Measurements from ENCODE around the gene IL16. TPM values are rescaled to one million over a fixed set of nuclear protein-coding genes. Genes with fewer than 3 reads are reported as not detected.
"Not testable (repeated sequence)": the region's sequence is repeated elsewhere in the genome, so short reads cannot be mapped to it uniquely, and the experiment has no call there.

IL16 gene
- polyA plus RNA-seq, 1 donor = 8.1 TPM

DNA sequence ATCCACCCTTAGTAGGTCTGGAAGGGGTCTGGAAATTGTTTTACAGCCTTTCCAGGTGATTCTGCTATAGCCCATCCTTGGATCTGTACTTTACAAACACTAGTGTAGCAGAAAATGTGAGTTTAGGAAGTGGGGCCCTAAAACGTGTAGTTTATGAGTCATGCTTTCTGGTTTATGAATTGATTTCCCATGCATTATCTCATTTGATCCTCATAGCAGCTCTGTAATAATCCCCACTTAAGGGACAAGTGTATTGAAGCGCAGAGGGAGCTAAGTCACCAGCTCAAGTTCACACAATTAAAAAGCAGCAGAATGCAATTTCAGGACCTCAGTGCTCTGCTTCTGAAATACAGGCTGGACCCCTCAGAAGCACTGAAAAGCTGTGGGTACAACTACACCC, 149.9 kb downstream of the IL16 start:
- WGBS (ENCODE audit: insufficient coverage, low lambda C conversion rate) = no CpG with 5 or more reads among the region's 2 CpGs
- H3K4me3 ChIP-seq (ENCODE audit: low read length) = no peak overlapping the region

DNA sequence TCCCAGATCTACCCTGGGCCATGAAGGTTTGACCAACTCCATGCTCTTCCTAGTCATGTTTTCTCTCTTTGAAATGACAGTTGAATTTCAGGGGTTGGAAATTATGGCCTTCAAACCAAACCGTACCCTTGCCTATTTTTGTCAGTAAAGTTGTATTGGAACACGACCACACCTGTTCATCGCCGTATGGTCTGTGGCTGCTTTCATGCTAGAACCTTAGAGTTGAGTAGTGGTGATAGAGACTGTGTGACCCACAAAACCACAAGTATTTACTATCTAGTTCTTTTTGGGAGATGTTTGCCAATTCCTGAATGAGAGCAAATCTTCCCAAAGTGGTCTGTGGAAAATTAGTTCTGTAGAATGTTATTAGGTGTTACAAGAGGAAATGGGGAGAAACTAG, 151.2 kb downstream of the IL16 start:
- Histone ChIP-seq H3K36me3 (ENCODE audit: control insufficient read depth, insufficient read depth, low read length) (no peaks in the 10 kb centered on the region), H3K27me3 (ENCODE audit: control insufficient read depth, insufficient read depth, low read length) (no peaks in the 10 kb centered on the region), H3K4me1 (ENCODE audit: control insufficient read depth, insufficient read depth, low read length) (no peaks in the 10 kb centered on the region), H3K27ac (ENCODE audit: low read length) (no peak overlapping the region), H3K4me3 (ENCODE audit: low read length) (no peak overlapping the region), H3K9me3 (ENCODE audit: control insufficient read depth, low read depth, low read length) (no peaks in the 10 kb centered on the region)
- WGBS (ENCODE audit: insufficient coverage, low lambda C conversion rate) = no CpG with 5 or more reads among the region's 4 CpGs
- DNase-seq = no peak

More for the DNA sequence above, 149.9 kb downstream of the IL16 start:
- Histone ChIP-seq H3K36me3 (ENCODE audit: control insufficient read depth, insufficient read depth, low read length) (no peaks in the 10 kb centered on the region), H3K4me1 (ENCODE audit: control insufficient read depth, insufficient read depth, low read length) (no peaks in the 10 kb centered on the region), H3K27ac (ENCODE audit: low read length) (no peak overlapping the region), H3K9me3 (ENCODE audit: control insufficient read depth, low read depth, low read length) (no peaks in the 10 kb centered on the region), H3K27me3 (ENCODE audit: control insufficient read depth, insufficient read depth, low read length) (no peaks in the 10 kb centered on the region)
- no peak for DNase-seq

DNA sequence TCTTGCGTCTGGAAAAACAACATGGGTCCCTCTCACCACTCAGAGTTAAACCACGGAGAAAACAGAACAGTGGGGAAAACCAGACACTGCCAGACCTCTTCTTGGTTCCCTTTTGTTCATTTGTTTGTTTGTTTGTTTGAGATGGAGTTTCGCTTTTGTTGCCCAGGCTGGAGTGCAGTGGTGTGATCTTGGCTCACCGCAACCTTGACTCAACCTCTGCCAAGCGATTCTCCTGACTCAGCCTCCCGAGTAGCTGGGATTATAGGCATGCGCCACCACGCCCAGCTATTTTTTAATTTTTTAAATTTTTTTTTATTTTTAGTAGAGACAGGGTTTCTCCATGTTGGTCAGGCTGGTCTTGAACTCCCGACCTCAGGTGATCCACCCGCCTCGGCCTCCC, 152.0 kb downstream of the IL16 start:
- H3K4me1 ChIP-seq (ENCODE audit: control insufficient read depth, insufficient read depth, low read length); H3K27me3 ChIP-seq (ENCODE audit: control insufficient read depth, insufficient read depth, low read length); H3K36me3 ChIP-seq (ENCODE audit: control insufficient read depth, insufficient read depth, low read length); H3K27ac ChIP-seq (ENCODE audit: low read length); DNase-seq; H3K4me3 ChIP-seq (ENCODE audit: low read length); H3K9me3 ChIP-seq (ENCODE audit: control insufficient read depth, low read depth, low read length): not testable (repeated sequence)
- 100% methylated on average over 2 of the region's 11 CpGs for WGBS (ENCODE audit: insufficient coverage, low lambda C conversion rate)

DNA sequence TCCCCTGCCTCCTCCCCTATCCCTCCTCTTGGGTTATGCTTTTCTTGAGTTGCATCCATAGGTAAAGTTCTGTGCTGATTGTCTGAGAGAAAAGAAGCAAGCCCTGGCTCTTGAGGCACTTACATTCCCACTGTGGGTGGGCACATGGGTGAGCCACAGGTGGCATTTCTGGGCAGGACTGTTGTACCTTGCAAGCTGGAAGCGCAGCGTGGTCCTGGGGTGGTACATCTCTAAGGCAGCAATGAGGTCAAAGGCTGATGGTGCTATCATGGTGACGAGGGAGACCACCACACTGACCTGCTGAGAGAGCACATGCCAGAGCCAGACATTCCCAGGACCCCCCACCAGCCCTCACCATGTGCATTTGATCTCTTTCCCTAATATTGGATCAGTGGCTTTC, 152.6 kb downstream of the IL16 start:
- WGBS (ENCODE audit: insufficient coverage, low lambda C conversion rate) = no CpG with 5 or more reads among the region's 3 CpGs
- Histone ChIP-seq H3K27me3 (ENCODE audit: control insufficient read depth, insufficient read depth, low read length) (no peaks in the 10 kb centered on the region), H3K27ac (ENCODE audit: low read length) (no peak overlapping the region), H3K36me3 (ENCODE audit: control insufficient read depth, insufficient read depth, low read length) (no peaks in the 10 kb centered on the region), H3K4me3 (ENCODE audit: low read length) (no peak overlapping the region), H3K4me1 (ENCODE audit: control insufficient read depth, insufficient read depth, low read length) (no peaks in the 10 kb centered on the region), H3K9me3 (ENCODE audit: control insufficient read depth, low read depth, low read length) (no peaks in the 10 kb centered on the region)
- no peak for DNase-seq

DNA sequence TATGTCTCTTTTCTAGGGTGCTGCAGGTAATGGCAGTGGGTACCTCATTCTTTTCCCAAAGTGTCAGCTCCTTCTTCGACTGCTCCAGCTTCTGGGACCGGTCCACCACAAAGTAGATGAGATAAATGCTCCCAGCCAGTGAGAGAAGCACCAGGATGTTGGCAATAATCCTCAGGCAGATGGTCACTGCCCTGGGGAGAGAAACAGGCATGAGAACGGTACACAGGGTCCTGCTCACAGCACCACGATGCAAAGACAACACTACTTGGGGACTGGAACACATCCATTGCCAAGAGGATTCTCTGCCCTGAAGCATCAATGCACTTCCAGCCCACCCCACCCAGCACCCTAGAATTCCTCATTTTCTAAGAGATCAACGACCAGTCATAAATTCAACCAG, 155.0 kb downstream of the IL16 start:
- no CpG with 5 or more reads among the region's 5 CpGs for WGBS (ENCODE audit: insufficient coverage, low lambda C conversion rate)
- Histone ChIP-seq H3K4me3 (ENCODE audit: low read length) (no peak overlapping the region), H3K27me3 (ENCODE audit: control insufficient read depth, insufficient read depth, low read length) (no peaks in the 10 kb centered on the region), H3K27ac (ENCODE audit: low read length) (no peak overlapping the region), H3K4me1 (ENCODE audit: control insufficient read depth, insufficient read depth, low read length) (no peaks in the 10 kb centered on the region), H3K36me3 (ENCODE audit: control insufficient read depth, insufficient read depth, low read length) (no peaks in the 10 kb centered on the region), H3K9me3 (ENCODE audit: control insufficient read depth, low read depth, low read length) (no peaks in the 10 kb centered on the region)
- DNase-seq = no peak

DNA sequence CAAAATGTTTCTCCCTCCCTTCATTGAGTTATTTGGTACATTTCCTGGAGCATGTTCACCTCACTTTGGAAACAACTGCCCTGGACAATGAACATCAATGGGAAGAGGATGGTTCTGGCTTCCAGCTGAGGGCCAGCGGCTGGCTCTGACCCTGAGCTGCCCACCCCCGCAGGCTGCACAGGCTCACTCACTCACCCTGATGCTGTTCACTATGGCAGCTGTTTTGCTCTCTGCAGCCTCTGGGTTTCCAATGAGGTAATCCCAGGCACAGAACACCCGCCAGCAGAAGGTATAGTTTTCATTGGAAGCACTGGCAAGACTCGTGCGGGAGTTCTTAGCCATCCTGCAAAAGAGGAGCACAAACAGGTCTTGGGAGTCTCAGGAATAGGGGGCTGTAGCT, 159.6 kb downstream of the IL16 start:
- H3K36me3 ChIP-seq (ENCODE audit: control insufficient read depth, insufficient read depth, low read length) = no peaks in the 10 kb centered on the region
- H3K27ac ChIP-seq (ENCODE audit: low read length) = no peak overlapping the region
- H3K4me1 ChIP-seq (ENCODE audit: control insufficient read depth, insufficient read depth, low read length) = no peaks in the 10 kb centered on the region
- H3K4me3 ChIP-seq (ENCODE audit: low read length) = no peak overlapping the region
- no peaks in the 10 kb centered on the region for H3K27me3 ChIP-seq (ENCODE audit: control insufficient read depth, insufficient read depth, low read length)
- no peak for DNase-seq
- H3K9me3 ChIP-seq (ENCODE audit: control insufficient read depth, low read depth, low read length) = no peaks in the 10 kb centered on the region
- no CpG with 5 or more reads among the region's 5 CpGs for WGBS (ENCODE audit: insufficient coverage, low lambda C conversion rate)

DNA sequence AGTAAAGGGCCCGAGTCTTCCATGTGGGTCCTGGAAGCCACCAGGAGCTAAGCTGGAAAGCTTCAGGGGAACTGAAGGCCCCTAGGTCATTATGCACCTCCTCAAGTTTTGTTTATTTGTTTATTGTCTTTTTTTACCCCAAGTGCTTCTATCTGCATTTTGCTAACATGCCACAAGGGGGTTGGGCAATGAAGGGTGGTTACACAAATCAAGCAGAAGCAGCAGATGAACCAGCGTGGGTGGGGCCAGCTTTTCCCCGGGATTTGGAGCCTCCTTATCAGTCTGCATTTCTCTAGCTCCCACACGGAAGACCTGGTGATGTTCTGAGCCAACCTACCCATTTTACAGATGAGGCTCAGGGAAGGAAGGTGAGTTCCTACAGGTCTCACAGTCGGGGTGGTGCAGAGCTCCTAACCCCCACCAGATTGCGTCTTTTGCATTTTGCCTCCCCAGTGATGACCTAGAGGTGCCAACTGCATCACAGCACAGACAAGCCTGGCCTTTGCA, 160.6 kb downstream of the IL16 start:
- no peaks in the 10 kb centered on the region for H3K36me3 ChIP-seq (ENCODE audit: control insufficient read depth, insufficient read depth, low read length)
- no peaks in the 10 kb centered on the region for H3K9me3 ChIP-seq (ENCODE audit: control insufficient read depth, low read depth, low read length)
- no peaks in the 10 kb centered on the region for H3K27me3 ChIP-seq (ENCODE audit: control insufficient read depth, insufficient read depth, low read length)
- H3K4me1 ChIP-seq (ENCODE audit: control insufficient read depth, insufficient read depth, low read length) = no peaks in the 10 kb centered on the region
- DNase-seq = no peak
- no peak overlapping the region for H3K27ac ChIP-seq (ENCODE audit: low read length)
- no peak overlapping the region for H3K4me3 ChIP-seq (ENCODE audit: low read length)
- WGBS (ENCODE audit: insufficient coverage, low lambda C conversion rate) = no CpG with 5 or more reads among the region's 6 CpGs

DNA sequence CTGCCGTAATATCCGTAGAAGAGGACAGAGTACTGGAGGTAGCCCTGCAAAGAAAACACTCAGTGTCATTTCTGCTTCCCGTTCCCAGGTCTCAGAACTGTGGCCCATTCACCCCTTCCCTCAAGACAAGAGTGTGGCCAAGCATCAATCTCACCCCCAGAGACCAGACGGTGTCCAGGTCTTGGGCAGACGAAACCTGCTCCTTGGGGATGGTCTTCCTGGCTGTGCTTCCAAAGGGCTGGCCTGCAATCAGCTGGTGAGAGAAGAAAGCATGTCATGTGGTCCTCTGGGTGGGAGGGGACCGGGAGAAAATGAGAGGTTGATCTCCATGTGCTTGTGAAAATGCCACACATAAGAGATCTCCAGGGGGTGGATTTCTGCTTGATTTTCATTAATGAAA, 161.6 kb downstream of the IL16 start:
- no peak for DNase-seq
- Histone ChIP-seq H3K4me1 (ENCODE audit: control insufficient read depth, insufficient read depth, low read length) (no peaks in the 10 kb centered on the region), H3K27me3 (ENCODE audit: control insufficient read depth, insufficient read depth, low read length) (no peaks in the 10 kb centered on the region), H3K36me3 (ENCODE audit: control insufficient read depth, insufficient read depth, low read length) (no peaks in the 10 kb centered on the region), H3K9me3 (ENCODE audit: control insufficient read depth, low read depth, low read length) (no peaks in the 10 kb centered on the region), H3K4me3 (ENCODE audit: low read length) (no peak overlapping the region), H3K27ac (ENCODE audit: low read length) (no peak overlapping the region)
- no CpG with 5 or more reads among the region's 6 CpGs for WGBS (ENCODE audit: insufficient coverage, low lambda C conversion rate)

DNA sequence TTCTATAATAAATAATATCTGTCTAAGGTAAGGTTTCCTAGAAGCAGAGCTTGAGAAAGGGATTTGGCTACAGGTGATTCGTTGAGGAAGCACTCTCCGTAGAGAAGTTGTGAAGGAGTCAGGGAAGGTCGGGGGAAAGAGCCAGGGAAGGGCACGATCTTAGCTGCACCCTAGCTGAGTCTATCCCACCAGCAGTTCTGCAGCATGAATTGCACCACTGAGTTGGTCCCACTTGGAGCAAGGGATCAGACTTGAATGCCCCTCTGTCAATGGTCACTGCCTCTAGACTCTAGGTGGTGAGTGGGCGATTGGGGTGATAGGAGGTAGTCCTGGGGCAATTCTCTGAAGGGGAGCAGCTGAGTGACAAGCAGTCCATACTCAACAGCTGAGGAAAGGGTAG, 163.8 kb downstream of the IL16 start:
- DNase-seq = no peak
- Histone ChIP-seq H3K27ac (ENCODE audit: low read length) (no peak overlapping the region), H3K27me3 (ENCODE audit: control insufficient read depth, insufficient read depth, low read length) (no peaks in the 10 kb centered on the region), H3K4me3 (ENCODE audit: low read length) (no peak overlapping the region), H3K9me3 (ENCODE audit: control insufficient read depth, low read depth, low read length) (no peaks in the 10 kb centered on the region), H3K36me3 (ENCODE audit: control insufficient read depth, insufficient read depth, low read length) (no peaks in the 10 kb centered on the region), H3K4me1 (ENCODE audit: control insufficient read depth, insufficient read depth, low read length) (no peaks in the 10 kb centered on the region)
- WGBS (ENCODE audit: insufficient coverage, low lambda C conversion rate) = no CpG with 5 or more reads among the region's 5 CpGs

DNA sequence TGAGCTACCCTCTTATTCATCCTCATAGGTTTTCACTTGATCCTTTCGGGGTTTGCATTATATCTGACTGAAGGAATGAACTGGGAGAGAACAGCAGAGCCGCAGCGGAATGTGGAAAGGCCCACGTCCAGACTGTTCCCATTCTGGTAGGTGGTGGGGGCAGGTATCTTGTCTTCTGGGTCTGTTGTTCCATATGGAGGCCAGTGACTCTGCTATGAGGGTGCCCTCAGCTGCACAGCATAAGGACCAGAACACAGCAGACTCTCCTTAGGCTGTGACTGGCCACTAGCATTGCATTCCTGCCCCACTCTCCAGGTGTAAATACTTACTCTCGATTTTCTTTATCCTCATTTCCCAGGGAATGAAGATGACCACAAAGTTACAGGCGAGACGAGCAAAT, 165.2 kb downstream of the IL16 start:
- H3K9me3 ChIP-seq (ENCODE audit: control insufficient read depth, low read depth, low read length) = no peaks in the 10 kb centered on the region
- H3K27me3 ChIP-seq (ENCODE audit: control insufficient read depth, insufficient read depth, low read length) = no peaks in the 10 kb centered on the region
- no peak overlapping the region for H3K4me3 ChIP-seq (ENCODE audit: low read length)
- H3K27ac ChIP-seq (ENCODE audit: low read length) = no peak overlapping the region
- H3K4me1 ChIP-seq (ENCODE audit: control insufficient read depth, insufficient read depth, low read length) = no peaks in the 10 kb centered on the region
- H3K36me3 ChIP-seq (ENCODE audit: control insufficient read depth, insufficient read depth, low read length) = no peaks in the 10 kb centered on the region
- no peak for DNase-seq
- no CpG with 5 or more reads among the region's 7 CpGs for WGBS (ENCODE audit: insufficient coverage, low lambda C conversion rate)

DNA sequence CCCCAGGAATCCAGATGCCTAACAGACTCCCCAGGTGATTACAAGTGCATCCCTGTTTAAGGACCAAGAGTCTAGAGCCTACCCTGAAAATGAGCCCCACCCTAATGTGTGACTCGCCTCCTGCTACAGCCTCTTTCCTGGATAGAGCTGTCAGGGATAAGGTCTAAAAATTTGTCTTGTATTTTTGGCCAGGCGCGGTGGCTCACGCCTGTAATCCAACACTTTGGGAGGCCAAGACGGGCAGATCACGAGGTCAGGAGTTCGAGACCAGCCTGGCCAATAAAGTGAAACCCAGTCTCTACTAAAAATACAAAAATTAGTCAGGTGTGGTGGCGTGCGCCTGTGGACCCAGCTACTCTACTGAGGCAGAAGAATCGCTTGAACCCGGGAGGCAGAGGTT, 166.1 kb downstream of the IL16 start:
- no CpG with 5 or more reads among the region's 11 CpGs for WGBS (ENCODE audit: insufficient coverage, low lambda C conversion rate)
- Histone ChIP-seq H3K36me3 (ENCODE audit: control insufficient read depth, insufficient read depth, low read length) (no peaks in the 10 kb centered on the region), H3K27me3 (ENCODE audit: control insufficient read depth, insufficient read depth, low read length) (no peaks in the 10 kb centered on the region), H3K4me1 (ENCODE audit: control insufficient read depth, insufficient read depth, low read length) (no peaks in the 10 kb centered on the region), H3K27ac (ENCODE audit: low read length) (no peak overlapping the region), H3K9me3 (ENCODE audit: control insufficient read depth, low read depth, low read length) (no peaks in the 10 kb centered on the region), H3K4me3 (ENCODE audit: low read length) (no peak overlapping the region)
- DNase-seq = no peak

Measured in large intestine (tissue), 3 donors.